Parathyroid adenoma (tissue), 2 donors: ENCODE results near the gene RPUSD1.

ENCODE experiments used
- H2AFZ ChIP-seq: fragments of 300-600 bp; sonication (generic); one replicate; pipeline ENCODE4 v1.7.0; 2017; ENCODE audit warnings: antibody characterized with exemption, mild to moderate bottlenecking
- H3K27ac ChIP-seq: fragments of 300-600 bp; sonication (generic); one replicate; pipeline ENCODE4 v1.7.0; 2017
- H3K27me3 ChIP-seq: fragments of 300-600 bp; sonication (generic); one replicate; pipeline ENCODE4 v1.7.0; 2017; ENCODE audit warnings: low read length; ENCODE audit not compliant: control insufficient read depth, insufficient read depth
- H3K36me3 ChIP-seq: fragments of 300-600 bp; sonication (generic); one replicate; pipeline ENCODE4 v1.7.0; 2017; ENCODE audit warnings: low read length; ENCODE audit not compliant: control insufficient read depth, insufficient read depth
- H3K4me1 ChIP-seq: fragments of 300-600 bp; sonication (generic); one replicate; pipeline ENCODE4 v1.7.0; 2017; ENCODE audit warnings: control low read depth
- H3K4me2 ChIP-seq: fragments of 300-600 bp; sonication (generic); one replicate; pipeline ENCODE4 v1.7.0; 2017; ENCODE audit warnings: low read length
- H3K4me3 ChIP-seq: fragments of 300-600 bp; sonication (generic); one replicate; pipeline ENCODE4 v1.7.0; 2017; ENCODE audit warnings: low read depth, low read length
- H3K79me2 ChIP-seq: fragments of 300-600 bp; sonication (generic); one replicate; pipeline ENCODE4 v1.7.0; 2017; ENCODE audit warnings: control low read depth
- H3K9ac ChIP-seq: fragments of 300-600 bp; sonication (generic); one replicate; pipeline ENCODE4 v1.7.0; 2017; ENCODE audit warnings: mild to moderate bottlenecking
- H3K9me3 ChIP-seq: fragments of 300-600 bp; sonication (generic); one replicate; pipeline ENCODE4 v1.7.0; 2017; ENCODE audit warnings: low read length; ENCODE audit not compliant: control insufficient read depth
- CTCF ChIP-seq: fragments of 300-600 bp; sonication (generic); IDR thresholded peaks from one replicate; pipeline ENCODE4 v1.7.0; 2017; ENCODE audit warnings: antibody characterized with exemption, mild to moderate bottlenecking
- donor health status: primary hyperparathyroidism.

The RPUSD1 gene

DNA sequence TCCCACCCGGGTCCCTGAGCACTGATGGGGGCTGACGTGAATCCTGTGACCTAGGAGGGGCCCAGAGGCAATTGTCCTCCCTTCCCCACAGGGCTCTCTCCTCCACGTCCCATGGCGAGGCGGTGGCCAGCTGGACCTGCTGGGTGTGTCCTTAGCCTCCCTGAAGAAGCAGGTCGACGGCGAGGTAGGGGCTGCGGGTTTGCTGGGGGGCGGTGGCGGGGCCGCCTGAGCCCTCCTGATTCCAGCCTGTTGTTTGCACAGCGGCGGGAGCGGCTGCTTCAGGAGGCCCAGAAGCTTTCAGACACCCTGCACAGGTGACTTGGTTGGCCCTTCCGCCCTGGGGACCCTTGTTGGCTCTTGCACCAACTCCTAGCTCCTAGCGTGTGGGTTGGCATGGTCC is 1.9 kb upstream of the RPUSD1 start:
- Histone ChIP-seq H2AFZ (no peak overlapping the region), H3K4me2 (no peak overlapping the region), H3K27ac (no peak overlapping the region), H3K4me1 (peaks cover 7% of the 10 kb centered on the region), H3K9ac (no peak overlapping the region), H3K4me3 (no peak overlapping the region), H3K79me2 (no peaks in the 10 kb centered on the region), H3K36me3 (no peaks in the 10 kb centered on the region), H3K9me3 (no peaks in the 10 kb centered on the region), H3K27me3 (no peaks in the 10 kb centered on the region)
- no peak for TF ChIP-seq CTCF

GRCh38 chr16:789191-789850 is 1.1 kb upstream of the RPUSD1 start:
- peak overlapping the region; percentile 75 for H3K4me2 ChIP-seq
- no peak overlapping the region for H2AFZ ChIP-seq
- H3K4me3 ChIP-seq = no peak overlapping the region
- H3K27ac ChIP-seq = no peak overlapping the region
- no peaks in the 10 kb centered on the region for H3K27me3 ChIP-seq
- H3K9me3 ChIP-seq = no peaks in the 10 kb centered on the region
- H3K36me3 ChIP-seq = no peaks in the 10 kb centered on the region
- no peak for TF ChIP-seq CTCF
- H3K4me1 ChIP-seq = peaks cover 7% of the 10 kb centered on the region
- no peaks in the 10 kb centered on the region for H3K79me2 ChIP-seq
- H3K9ac ChIP-seq = no peak overlapping the region

- no peak within 1 kb of the TSS for H3K27ac ChIP-seq
- no peaks in the 10 kb centered on the region for H3K79me2 ChIP-seq
- H3K27me3 ChIP-seq = no peaks in the 10 kb centered on the region
- no peaks in the 10 kb centered on the region for H3K9me3 ChIP-seq
- H3K4me1 ChIP-seq = peaks cover 7% of the 10 kb centered on the region
- peak within 1 kb of the TSS; percentile 53 for H3K9ac ChIP-seq
- H3K36me3 ChIP-seq = no peaks in the 10 kb centered on the region
- peak within 1 kb of the TSS; percentile 64 for H3K4me3 ChIP-seq
- peak within 1 kb of the TSS; percentile 93 for H2AFZ ChIP-seq
- peak within 1 kb of the TSS; percentile 98 for H3K4me2 ChIP-seq
- no peak for TF ChIP-seq CTCF
Observed at GRCh38 chr16:788399-789126, 382 bp upstream of the RPUSD1 start, which contains the start of gene CHTF18. Gene CHTF18 (plus strand): TSS chr16:788620. CDS start chr16:788685, 65 bp downstream.

DNA sequence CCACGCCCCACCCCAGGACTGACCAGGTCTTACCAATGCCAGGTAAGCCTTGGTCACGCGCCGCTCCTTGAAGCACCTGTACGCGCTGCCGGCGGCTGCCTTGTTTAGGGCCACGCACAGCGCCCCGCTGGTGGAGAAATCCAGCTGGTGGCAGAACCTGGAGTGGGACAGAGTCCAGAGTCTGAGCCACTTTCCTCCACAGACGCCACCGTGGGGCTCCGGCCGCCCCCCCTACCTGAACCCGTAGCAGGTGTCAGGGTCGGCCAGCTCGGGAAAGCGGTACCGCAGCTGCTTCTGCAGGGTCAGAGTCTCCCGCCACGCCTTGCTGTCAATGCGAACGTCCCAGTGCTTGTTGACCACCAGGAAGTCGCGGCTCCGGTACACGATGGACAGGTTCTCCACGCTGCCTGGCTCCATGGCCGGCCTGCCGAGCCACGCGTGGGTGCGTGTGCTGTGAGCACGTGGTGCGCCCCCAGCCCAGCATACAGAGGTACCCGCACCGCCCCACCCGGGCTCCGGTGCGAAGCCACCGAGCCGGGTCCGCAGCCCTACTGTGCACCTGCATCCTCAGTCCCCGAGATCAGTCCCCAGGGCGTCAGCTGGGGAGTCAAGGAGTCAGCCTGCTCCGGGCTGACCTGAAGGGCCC is 737 bp downstream of the RPUSD1 start:
- H3K79me2 ChIP-seq = no peaks in the 10 kb centered on the region
- no peak overlapping the region for H3K27ac ChIP-seq
- H3K27me3 ChIP-seq = no peaks in the 10 kb centered on the region
- H2AFZ ChIP-seq = peak overlapping the region; percentile 72
- peak overlapping the region; percentile 53 for H3K9ac ChIP-seq
- no peaks in the 10 kb centered on the region for H3K36me3 ChIP-seq
- H3K4me1 ChIP-seq = peaks cover 7% of the 10 kb centered on the region
- H3K4me3 ChIP-seq = peak overlapping the region; percentile 64
- H3K9me3 ChIP-seq = no peaks in the 10 kb centered on the region
- no peak for TF ChIP-seq CTCF
- peak overlapping the region; percentile 98 for H3K4me2 ChIP-seq
